Measurements from ENCODE around the gene TMEM204. TPM values are rescaled to one million over a fixed set of nuclear protein-coding genes. Genes with fewer than 3 reads are reported as not detected.

Gene TMEM204
- total RNA-seq, 4 donors from 2014 or later: 39.5 to 75.0 (median 57.1) TPM

- WGBS: 87% methylated on average over 14 of the region's 15 CpGs
- no peak for TF ChIP-seq POLR2AphosphoS5 (IDR thresholded peaks at IDR 0.05)
- TF ChIP-seq EP300 (IDR thresholded peaks at IDR 0.05): no peak
- TF ChIP-seq CTCF (IDR thresholded peaks at IDR 0.05): no peak
- TF ChIP-seq POLR2A (IDR thresholded peaks at IDR 0.05; ENCODE audit: low read depth): no peak
- intact Hi-C loops (cut with DNase I): no loop called here
- no peak for DNase-seq (ENCODE audit: extremely low spot score)
- no peaks in the 10 kb centered on the region for H3K27me3 ChIP-seq
- H3K4me3 ChIP-seq: no peak overlapping the region
- H3K9me3 ChIP-seq: no peaks in the 10 kb centered on the region
- H3K36me3 ChIP-seq: peaks cover 49 to 99% (median 86%) of the 10 kb centered on the region in 4 donors
- no peak overlapping the region for H3K27ac ChIP-seq (replicated peaks in 1 of 4)
- H3K4me1 ChIP-seq: peaks cover 0 to 9% (median 0%) of the 10 kb centered on the region in 4 donors
Measured at GRCh38 chr16:1560153-1560552, 26.7 kb downstream of the TMEM204 start.

- peaks cover 42 to 99% (median 79%) of the 10 kb centered on the region in 4 donors for H3K36me3 ChIP-seq
- no peak overlapping the region for H3K4me3 ChIP-seq
- no peak for TF ChIP-seq POLR2A (IDR thresholded peaks at IDR 0.05; ENCODE audit: low read depth)
- TF ChIP-seq EP300 (IDR thresholded peaks at IDR 0.05): no peak
- no peak for TF ChIP-seq POLR2AphosphoS5 (IDR thresholded peaks at IDR 0.05)
- TF ChIP-seq CTCF (IDR thresholded peaks at IDR 0.05): no peak
- no peak for DNase-seq (ENCODE audit: extremely low spot score)
- no peaks in the 10 kb centered on the region for H3K27me3 ChIP-seq
- intact Hi-C loops (cut with DNase I): no loop called here
- H3K9me3 ChIP-seq: no peaks in the 10 kb centered on the region
- H3K4me1 ChIP-seq: peaks cover 0 to 9% (median 0%) of the 10 kb centered on the region in 4 donors
- no peak overlapping the region for H3K27ac ChIP-seq (replicated peaks in 1 of 4)
- WGBS: 88% methylated on average over 5 of the region's 12 CpGs
Measured at GRCh38 chr16:1560866-1561265, 27.4 kb downstream of the TMEM204 start.

- Histone ChIP-seq H3K4me1 (peaks cover 0 to 9% (median 0%) of the 10 kb centered on the region in 4 donors), H3K4me3 (no peak overlapping the region), H3K9me3 (no peaks in the 10 kb centered on the region), H3K27ac (replicated peaks in 1 of 4) (no peak overlapping the region), H3K36me3 (peaks cover 38 to 97% (median 75%) of the 10 kb centered on the region in 4 donors), H3K27me3 (no peaks in the 10 kb centered on the region)
- 80% methylated on average over 7 of the region's 7 CpGs for WGBS
- no peak for DNase-seq (ENCODE audit: extremely low spot score)
- TF ChIP-seq POLR2AphosphoS5 (IDR thresholded peaks at IDR 0.05) (no peak), EP300 (IDR thresholded peaks at IDR 0.05) (no peak)
- intact Hi-C loops (cut with DNase I): no loop called here
Measured at GRCh38 chr16:1561266-1561665, 27.8 kb downstream of the TMEM204 start.

DNA sequence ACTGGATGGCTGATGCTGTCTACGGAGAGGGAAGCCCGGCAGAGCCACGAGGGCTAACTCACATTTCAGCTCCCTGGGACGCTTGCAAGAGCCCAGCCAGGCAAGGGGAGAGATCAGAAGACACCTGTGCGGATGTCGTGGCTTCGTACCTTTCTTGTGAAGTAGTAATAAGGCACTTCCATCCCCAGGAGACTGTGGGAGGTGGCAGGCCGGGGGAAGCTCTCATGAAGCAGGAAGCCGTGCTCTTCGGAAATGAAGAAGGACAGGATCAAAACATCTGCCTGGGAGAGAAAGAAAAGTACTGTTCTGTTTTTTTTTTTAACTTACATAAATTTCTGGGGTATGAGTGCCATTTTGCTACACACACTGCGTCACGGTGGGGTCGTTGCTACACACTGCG is 28.4 kb downstream of the TMEM204 start:
- H3K36me3 ChIP-seq: peaks cover 38 to 91% (median 69%) of the 10 kb centered on the region in 4 donors
- no peak for DNase-seq (ENCODE audit: extremely low spot score)
- TF ChIP-seq POLR2A (IDR thresholded peaks at IDR 0.05; ENCODE audit: low read depth): no peak
- no peak for TF ChIP-seq CTCF (IDR thresholded peaks at IDR 0.05)
- no peak for TF ChIP-seq EP300 (IDR thresholded peaks at IDR 0.05)
- no peak for TF ChIP-seq POLR2AphosphoS5 (IDR thresholded peaks at IDR 0.05)
- H3K4me3 ChIP-seq: no peak overlapping the region
- H3K27ac ChIP-seq (replicated peaks in 1 of 4): no peak overlapping the region
- WGBS: 83% methylated on average over 14 of the region's 14 CpGs
- intact Hi-C loops (cut with DNase I): no loop called here
- H3K9me3 ChIP-seq: no peaks in the 10 kb centered on the region
- peaks cover 0 to 9% (median 0%) of the 10 kb centered on the region in 4 donors for H3K4me1 ChIP-seq
- no peaks in the 10 kb centered on the region for H3K27me3 ChIP-seq

DNA sequence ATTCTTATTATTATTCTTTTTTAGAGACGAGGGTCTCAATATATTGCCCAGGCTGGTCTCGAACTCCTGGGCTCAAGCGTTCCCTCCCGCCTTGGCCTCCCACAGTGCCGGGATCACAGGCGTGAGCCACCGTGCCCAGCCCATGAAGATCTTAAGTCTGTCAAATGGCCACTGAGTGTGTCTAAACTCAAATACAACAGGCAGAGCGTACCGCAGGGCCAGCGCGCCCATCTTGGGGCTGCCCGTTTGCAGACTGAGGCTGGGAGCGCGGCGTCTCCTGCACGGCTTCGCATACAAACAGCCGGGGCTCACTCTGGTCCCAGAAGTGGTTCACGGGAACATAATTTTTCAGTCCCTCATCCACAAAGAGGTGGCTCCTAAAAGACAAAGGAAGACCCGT is 30.3 kb downstream of the TMEM204 start:
- peaks cover 0 to 9% (median 0%) of the 10 kb centered on the region in 4 donors for H3K4me1 ChIP-seq
- 96% methylated on average over 16 of the region's 20 CpGs for WGBS
- H3K27me3 ChIP-seq: no peaks in the 10 kb centered on the region
- DNase-seq (ENCODE audit: extremely low spot score): no peak
- H3K27ac ChIP-seq (replicated peaks in 1 of 4): no peak overlapping the region
- no peaks in the 10 kb centered on the region for H3K9me3 ChIP-seq
- intact Hi-C loops (cut with DNase I): no loop called here
- peaks cover 20 to 85% (median 57%) of the 10 kb centered on the region in 4 donors for H3K36me3 ChIP-seq
- no peak overlapping the region for H3K4me3 ChIP-seq
- TF ChIP-seq POLR2AphosphoS5 (IDR thresholded peaks at IDR 0.05) (no peak), POLR2A (IDR thresholded peaks at IDR 0.05; ENCODE audit: low read depth) (no peak), CTCF (IDR thresholded peaks at IDR 0.05) (no peak), EP300 (IDR thresholded peaks at IDR 0.05) (no peak)
